ENCODE results near the gene PLA2G2F. TPM values are rescaled to one million over a fixed set of nuclear protein-coding genes. Genes with fewer than 3 reads are reported as not detected.

Gene PLA2G2F
- total RNA-seq, 2 donors from 2014 or later: not detected

- Mint-ChIP-seq H3K4me3 (no peak overlapping the region), H3K27me3 (ENCODE audit: insufficient read depth) (peaks cover 2% of the 10 kb centered on the region), H3K9me3 (no peaks in the 10 kb centered on the region), H3K27ac (no peak overlapping the region), H3K4me1 (peaks cover 18% of the 10 kb centered on the region), H3K36me3 (ENCODE audit: low read depth) (peaks cover 4% of the 10 kb centered on the region)
- Histone ChIP-seq H3K36me3 (ENCODE audit: control insufficient read depth, insufficient read depth, low read length) (no peaks in the 10 kb centered on the region), H3K4me1 (ENCODE audit: control insufficient read depth, insufficient read depth, low read length) (peaks cover 6% of the 10 kb centered on the region), H3K27me3 (ENCODE audit: control insufficient read depth, insufficient read depth, low read length, poor library complexity, severe bottlenecking) (no peaks in the 10 kb centered on the region), H3K4me3 (ENCODE audit: low read length) (no peak overlapping the region), H3K9ac (ENCODE audit: extremely low read depth, low read length, poor library complexity, severe bottlenecking) (no peak overlapping the region), H3K9me3 (ENCODE audit: control insufficient read depth, low read length) (no peaks in the 10 kb centered on the region), H3K27ac (ENCODE audit: low read depth, low read length) (no peak overlapping the region)
- DNase-seq: no peak
- 85 to 95% methylated on average over 3 to 4 of the region's 4 CpGs for WGBS, 2 experiments (ENCODE audit: insufficient coverage in 1 of 2, insufficient read length in 1 of 2)
- TF ChIP-seq, protein P1, sequence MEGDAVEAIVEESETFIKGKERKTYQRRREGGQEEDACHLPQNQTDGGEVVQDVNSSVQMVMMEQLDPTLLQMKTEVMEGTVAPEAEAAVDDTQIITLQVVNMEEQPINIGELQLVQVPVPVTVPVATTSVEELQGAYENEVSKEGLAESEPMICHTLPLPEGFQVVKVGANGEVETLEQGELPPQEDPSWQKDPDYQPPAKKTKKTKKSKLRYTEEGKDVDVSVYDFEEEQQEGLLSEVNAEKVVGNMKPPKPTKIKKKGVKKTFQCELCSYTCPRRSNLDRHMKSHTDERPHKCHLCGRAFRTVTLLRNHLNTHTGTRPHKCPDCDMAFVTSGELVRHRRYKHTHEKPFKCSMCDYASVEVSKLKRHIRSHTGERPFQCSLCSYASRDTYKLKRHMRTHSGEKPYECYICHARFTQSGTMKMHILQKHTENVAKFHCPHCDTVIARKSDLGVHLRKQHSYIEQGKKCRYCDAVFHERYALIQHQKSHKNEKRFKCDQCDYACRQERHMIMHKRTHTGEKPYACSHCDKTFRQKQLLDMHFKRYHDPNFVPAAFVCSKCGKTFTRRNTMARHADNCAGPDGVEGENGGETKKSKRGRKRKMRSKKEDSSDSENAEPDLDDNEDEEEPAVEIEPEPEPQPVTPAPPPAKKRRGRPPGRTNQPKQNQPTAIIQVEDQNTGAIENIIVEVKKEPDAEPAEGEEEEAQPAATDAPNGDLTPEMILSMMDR (conservative IDR thresholded peaks at IDR 0.05): no peak
Measured at GRCh38 chr1:20195462-20195780, 56.3 kb downstream of the PLA2G2F start.

GRCh38 chr1:20197329-20197791 is 58.2 kb downstream of the PLA2G2F start:
- H3K27me3 ChIP-seq (ENCODE audit: control insufficient read depth, insufficient read depth, low read length, poor library complexity, severe bottlenecking): no peaks in the 10 kb centered on the region
- H3K27ac ChIP-seq (ENCODE audit: low read depth, low read length): no peak overlapping the region
- H3K36me3 ChIP-seq (ENCODE audit: control insufficient read depth, insufficient read depth, low read length): no peaks in the 10 kb centered on the region
- no peaks in the 10 kb centered on the region for H3K9me3 Mint-ChIP-seq
- H3K4me3 ChIP-seq (ENCODE audit: low read length): no peak overlapping the region
- H3K27me3 Mint-ChIP-seq (ENCODE audit: insufficient read depth): peaks cover 4% of the 10 kb centered on the region
- no peak overlapping the region for H3K27ac Mint-ChIP-seq
- H3K4me1 Mint-ChIP-seq: peaks cover 24% of the 10 kb centered on the region
- no peak overlapping the region for H3K9ac ChIP-seq (ENCODE audit: extremely low read depth, low read length, poor library complexity, severe bottlenecking)
- no peak overlapping the region for H3K4me3 Mint-ChIP-seq
- TF ChIP-seq, protein P1 (conservative IDR thresholded peaks at IDR 0.05): no peak
- WGBS, 2 experiments (ENCODE audit: insufficient coverage in 1 of 2, insufficient read length in 1 of 2): 92 to 100% methylated on average over 3 to 6 of the region's 6 CpGs
- no peak for DNase-seq
- no peaks in the 10 kb centered on the region for H3K36me3 Mint-ChIP-seq (ENCODE audit: low read depth)
- no peaks in the 10 kb centered on the region for H3K9me3 ChIP-seq (ENCODE audit: control insufficient read depth, low read length)
- H3K4me1 ChIP-seq (ENCODE audit: control insufficient read depth, insufficient read depth, low read length): peaks cover 6% of the 10 kb centered on the region

DNA sequence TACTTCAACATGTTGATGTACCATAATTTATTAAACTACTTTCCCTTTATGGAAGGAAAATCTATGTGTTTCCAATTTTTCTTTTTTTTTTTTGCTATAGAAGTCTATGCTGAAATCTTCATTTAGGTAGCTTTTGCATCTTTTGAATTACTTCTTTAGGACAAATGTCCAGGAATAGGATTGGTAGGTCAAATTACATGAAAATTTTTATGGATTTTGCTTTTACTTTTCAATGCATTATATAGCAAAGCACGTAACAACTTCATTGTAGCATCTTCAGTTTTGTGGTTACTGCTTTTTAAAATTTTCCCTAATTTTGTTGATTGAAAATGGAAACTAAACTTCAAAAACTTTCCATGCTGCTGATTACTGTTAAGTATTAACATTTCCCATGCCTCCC is 59.2 kb downstream of the PLA2G2F start:
- DNase-seq: no peak
- H3K36me3 ChIP-seq (ENCODE audit: control insufficient read depth, insufficient read depth, low read length): no peaks in the 10 kb centered on the region
- Mint-ChIP-seq H3K9me3 (no peaks in the 10 kb centered on the region), H3K4me3 (no peak overlapping the region), H3K27ac (no peak overlapping the region), H3K27me3 (ENCODE audit: insufficient read depth) (peaks cover 5% of the 10 kb centered on the region), H3K36me3 (ENCODE audit: low read depth) (no peaks in the 10 kb centered on the region), H3K4me1 (peaks cover 24% of the 10 kb centered on the region)
- no peaks in the 10 kb centered on the region for H3K27me3 ChIP-seq (ENCODE audit: control insufficient read depth, insufficient read depth, low read length, poor library complexity, severe bottlenecking)
- 100% methylated on average over 1 of the region's 1 CpG; no CpG with 5 or more reads in 1 of the 2 experiments for WGBS, 2 experiments (ENCODE audit: insufficient coverage in 1 of 2, insufficient read length in 1 of 2)
- H3K27ac ChIP-seq (ENCODE audit: low read depth, low read length): no peak overlapping the region
- peaks cover 6% of the 10 kb centered on the region for H3K4me1 ChIP-seq (ENCODE audit: control insufficient read depth, insufficient read depth, low read length)
- TF ChIP-seq, protein P1 (conservative IDR thresholded peaks at IDR 0.05): no peak
- no peaks in the 10 kb centered on the region for H3K9me3 ChIP-seq (ENCODE audit: control insufficient read depth, low read length)
- no peak overlapping the region for H3K9ac ChIP-seq (ENCODE audit: extremely low read depth, low read length, poor library complexity, severe bottlenecking)
- no peak overlapping the region for H3K4me3 ChIP-seq (ENCODE audit: low read length)

Measured in endodermal cell (in vitro differentiated cells).